GM19455 (cell line): ENCODE data around the gene ICE1.
A peak's percentile ranks its signal among the peaks of the same experiment; 100 is the strongest.
"Not testable (repeated sequence)": the region's sequence is repeated elsewhere in the genome, so short reads cannot be mapped to it uniquely, and the experiment has no call there.

Experiments used
- ATAC-seq: cut with Tn5 transposase; IDR thresholded peaks from one replicate; pipeline ENCODE4 v1.9.1; 2021; ENCODE audit not compliant: unreplicated experiment

The ICE1 gene, protein sequence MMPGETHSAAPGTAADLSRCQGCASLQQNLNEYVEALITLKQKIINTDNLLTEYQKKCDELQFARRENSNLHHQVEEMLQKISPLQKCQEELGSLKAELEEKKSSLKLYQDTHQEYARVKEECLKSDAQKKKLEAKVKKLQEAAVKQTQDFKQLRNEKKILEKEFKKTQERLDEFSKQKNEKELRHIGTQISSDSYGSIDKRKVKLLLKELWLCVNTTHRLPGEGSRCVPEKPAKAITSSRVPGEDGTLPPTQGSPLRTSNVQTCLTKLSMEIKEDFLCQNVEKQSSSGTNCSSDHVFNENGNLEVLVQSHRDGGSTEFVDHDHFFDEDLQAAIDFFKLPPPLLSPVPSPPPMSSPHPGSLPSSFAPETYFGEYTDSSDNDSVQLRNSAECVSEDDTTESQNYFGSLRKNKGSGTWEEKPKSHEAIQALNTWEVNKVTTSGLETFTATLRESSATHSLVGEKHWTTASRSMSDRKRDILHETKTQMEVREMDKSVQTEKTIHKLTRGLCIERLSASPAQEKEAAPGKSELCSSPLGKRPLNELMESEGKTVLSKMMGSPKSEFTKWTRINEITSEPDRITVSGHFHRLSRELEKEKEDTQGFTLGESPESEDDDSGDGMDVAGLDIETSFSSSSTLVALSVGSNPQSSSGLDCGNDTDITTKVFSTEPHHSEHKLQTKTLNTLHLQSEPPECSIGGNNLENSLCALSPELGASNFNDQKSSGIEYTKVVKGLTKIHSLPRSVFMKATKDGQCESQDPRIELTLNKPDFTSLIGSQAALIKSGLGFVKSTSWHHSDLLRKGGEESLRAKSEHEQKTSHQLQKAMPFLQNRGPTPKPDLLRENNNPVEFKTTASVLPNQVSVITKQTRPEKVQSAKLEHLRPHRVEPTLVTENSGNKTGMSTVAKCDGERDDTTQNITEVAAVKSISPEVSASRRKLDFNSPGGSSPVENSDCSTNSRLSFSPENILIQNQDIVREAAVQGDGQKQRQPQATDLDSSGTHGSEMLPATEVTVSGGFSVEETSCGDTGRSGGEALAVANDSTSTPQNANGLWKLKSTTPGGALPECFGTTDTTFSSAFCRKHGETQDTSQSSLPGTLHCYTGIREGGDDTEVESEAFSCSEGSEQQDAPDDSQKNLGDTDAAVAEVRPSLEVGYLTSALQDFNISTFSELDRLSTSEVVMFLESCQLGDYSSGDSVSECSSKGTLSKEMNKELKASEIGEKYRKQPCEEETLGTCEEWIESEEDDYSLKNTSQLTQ (N-terminal part only)

GRCh38 chr5:5421961-5422818, at the start of gene ICE1:
TSS of gene ICE1 (plus strand) at chr5:5422677. CDS start at chr5:5422916, 239 bp downstream.
- ATAC-seq: peak; percentile 82

DNA sequence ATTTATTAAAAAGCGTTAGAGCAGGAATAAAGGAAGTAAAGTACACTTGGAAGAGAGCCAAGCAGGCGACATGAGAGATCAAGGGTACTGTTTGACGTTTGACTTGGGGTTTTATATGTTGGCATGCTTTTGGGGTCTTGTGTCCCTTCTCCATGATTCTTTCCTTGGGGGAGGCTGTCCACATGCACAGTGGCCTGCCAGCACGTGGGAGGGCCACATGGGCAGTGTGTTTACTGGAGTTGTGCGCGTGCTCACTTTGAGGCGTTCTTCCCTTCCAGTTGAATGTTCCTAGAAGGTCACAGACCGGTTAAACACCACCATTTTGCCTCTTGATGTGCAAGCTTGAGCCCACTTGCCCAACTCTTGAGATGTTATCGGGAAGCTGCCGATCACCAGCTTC, 49.5 kb upstream of the ICE1 start:
- ATAC-seq: no peak

GRCh38 chr5:5373351-5373989, 49.0 kb upstream of the ICE1 start:
- ATAC-seq: no peak

DNA sequence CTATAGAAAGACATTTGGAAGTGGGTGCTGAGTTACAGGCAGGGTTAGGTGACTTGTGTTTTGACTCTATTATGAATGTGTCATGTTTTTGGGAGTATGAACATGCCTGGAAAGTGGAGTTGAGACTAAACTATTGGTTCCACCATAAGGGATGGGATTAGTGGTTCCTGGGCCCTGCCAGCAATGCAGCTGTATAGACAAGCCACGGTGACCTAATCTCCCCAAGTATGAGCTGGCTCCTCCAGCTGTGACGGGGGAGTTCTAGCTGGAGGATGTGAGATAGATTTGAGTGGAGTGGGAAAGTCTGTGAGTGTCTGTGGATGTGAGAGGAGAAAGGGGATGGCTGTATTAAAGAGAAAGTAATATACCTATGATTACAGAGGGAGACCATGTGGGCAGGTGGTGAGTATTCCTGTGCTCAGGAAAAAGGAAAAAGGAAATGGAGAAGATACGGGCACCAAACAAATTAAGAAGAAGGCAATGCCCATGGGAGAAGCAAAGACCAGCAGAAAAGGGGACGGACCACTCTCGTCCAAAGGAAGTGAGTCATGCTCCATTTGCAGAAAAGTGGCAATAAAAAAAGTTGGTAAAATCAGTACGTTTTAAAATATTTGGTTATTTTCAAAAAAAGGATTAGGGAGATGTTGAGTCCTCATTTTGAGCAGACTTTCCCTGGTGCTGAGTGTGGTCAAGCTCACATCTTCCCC, 48.3 kb upstream of the ICE1 start:
- no peak for ATAC-seq

DNA sequence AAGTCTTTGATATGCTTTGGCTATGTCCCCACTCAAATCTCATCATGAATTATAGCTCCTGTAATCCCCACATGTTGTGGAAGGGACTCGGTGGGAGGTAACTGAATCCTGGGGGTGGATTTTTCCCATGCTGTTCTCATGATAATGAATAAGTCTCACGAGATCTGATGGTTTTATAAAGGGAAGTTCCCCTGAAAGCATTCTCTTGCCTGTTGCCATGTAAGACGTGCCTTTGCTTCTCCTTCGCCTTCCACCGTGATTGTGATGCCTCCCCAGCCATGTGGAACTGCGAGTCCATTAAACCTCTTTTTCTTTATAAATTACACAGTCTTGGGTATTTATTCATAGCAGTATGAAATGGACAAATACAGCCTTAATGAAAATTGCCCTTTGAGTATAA, 44.7 kb upstream of the ICE1 start:
- no peak for ATAC-seq

DNA sequence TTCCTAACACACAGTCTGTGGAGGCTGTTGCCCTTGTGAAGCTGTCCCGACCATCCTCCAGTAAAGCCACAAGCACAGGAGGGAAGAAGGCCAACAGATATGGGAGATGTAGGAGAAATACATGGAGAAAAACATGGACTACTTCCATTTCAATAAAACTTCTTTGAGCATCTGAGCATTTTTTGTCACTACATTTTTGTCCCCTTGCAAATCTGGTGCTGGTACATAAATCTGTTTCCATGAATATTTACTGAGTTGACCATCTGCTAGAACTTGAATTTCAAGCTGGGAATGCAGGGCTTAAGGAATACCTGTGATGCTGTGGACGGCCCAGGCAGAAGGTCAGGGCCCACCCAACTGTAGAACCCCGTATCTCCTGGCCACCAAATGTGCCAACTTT, 43.9 kb upstream of the ICE1 start:
- no peak for ATAC-seq

- no peak for ATAC-seq
Measured at GRCh38 chr5:5380298-5380697, 42.2 kb upstream of the ICE1 start.

- no peak for ATAC-seq
Measured at GRCh38 chr5:5381310-5381913, 41.1 kb upstream of the ICE1 start.

DNA sequence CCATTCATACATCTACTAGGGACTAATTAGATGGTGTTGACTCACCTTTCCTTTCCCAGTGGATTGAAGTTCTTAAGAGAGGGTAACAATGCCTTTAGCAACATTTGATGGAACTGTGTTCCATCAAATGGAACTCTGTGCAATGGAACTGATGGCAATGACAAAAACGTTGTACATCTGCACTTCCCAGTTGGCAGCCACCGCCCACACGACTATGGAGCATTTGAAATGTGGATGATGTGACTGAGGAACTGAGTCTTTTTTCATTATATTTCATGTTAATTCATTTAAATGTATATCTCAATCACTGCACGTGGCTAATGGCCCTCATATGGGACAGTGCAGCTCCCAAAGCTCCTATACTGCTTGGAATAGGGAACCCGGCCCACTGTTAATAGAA, 39.0 kb upstream of the ICE1 start:
- no peak for ATAC-seq

DNA sequence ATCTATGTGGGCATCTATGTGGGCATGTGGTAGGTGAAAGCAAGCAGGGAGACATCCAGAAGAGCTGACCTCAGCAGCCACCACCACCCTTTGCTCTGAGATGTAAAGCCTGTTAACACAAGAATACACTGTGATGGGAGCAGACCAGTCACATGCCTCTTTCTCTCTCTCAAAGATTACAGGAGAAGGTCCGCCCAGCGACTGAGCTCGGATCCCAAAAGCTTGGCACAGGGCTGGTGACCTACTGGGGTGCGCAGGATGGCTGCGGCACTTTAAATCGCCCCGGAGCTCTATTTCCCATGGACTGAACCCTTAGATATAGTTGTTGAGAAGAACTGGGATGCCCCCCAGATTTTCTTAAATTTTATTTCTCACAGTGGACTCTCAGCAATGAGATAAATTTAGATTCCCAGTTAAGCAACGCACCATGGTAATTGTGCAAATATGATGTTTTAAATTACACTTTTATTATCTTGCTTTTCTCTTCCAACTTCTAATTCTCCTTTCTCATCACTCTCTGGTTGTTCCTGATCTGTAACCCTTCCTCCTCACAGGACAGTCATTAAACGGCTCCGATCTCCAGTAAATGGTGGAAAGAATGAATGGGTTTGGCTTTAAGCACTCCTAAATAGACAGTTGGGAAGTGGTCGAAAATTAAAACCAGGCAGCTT, 37.7 kb upstream of the ICE1 start:
- ATAC-seq: no peak

GRCh38 chr5:5385331-5385662, 37.2 kb upstream of the ICE1 start:
- no peak for ATAC-seq

DNA sequence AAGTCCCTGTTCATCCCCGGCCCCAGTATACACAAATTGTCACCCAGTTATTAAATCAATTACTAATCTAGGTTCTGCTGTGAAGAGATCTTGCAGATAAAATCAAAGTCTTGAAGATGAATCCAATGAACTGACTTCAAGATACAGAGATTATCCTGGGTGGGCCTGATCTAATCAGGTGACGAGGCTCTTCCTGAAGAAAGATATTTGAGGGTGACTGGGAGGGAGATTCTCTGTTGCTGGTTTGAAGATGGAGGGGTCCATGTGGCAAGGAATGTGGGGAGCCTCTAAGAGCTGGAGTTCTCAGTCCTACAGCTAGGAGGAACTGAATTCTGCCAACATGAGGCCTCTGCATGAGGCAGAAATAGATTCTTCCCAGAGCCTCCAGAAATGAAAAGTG, 36.1 kb upstream of the ICE1 start:
- no peak for ATAC-seq

GRCh38 chr5:5387192-5387591, 35.3 kb upstream of the ICE1 start:
- no peak for ATAC-seq

DNA sequence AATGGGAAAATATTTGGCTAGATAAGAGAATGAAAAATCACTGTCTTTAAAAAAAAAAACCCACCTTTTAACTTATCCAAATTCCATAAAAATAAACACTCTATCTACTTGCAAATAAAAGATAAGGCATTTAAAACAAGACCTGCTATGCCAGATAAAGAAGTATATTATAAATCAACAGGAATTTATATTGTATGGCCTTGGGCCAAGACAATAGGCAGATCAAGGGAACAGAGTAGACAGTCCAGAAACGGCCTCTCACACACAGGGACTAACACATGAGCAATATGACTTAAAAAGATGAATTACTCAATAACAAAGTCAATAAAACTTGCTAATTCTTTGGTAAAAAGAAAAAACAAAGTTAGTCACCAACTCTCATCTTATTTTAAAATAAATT, 34.7 kb upstream of the ICE1 start:
- ATAC-seq: no peak

GRCh38 chr5:5390121-5390869, 32.2 kb upstream of the ICE1 start:
- not testable (repeated sequence) for ATAC-seq

- ATAC-seq: not testable (repeated sequence)
Measured at GRCh38 chr5:5392504-5392903, 30.0 kb upstream of the ICE1 start.

DNA sequence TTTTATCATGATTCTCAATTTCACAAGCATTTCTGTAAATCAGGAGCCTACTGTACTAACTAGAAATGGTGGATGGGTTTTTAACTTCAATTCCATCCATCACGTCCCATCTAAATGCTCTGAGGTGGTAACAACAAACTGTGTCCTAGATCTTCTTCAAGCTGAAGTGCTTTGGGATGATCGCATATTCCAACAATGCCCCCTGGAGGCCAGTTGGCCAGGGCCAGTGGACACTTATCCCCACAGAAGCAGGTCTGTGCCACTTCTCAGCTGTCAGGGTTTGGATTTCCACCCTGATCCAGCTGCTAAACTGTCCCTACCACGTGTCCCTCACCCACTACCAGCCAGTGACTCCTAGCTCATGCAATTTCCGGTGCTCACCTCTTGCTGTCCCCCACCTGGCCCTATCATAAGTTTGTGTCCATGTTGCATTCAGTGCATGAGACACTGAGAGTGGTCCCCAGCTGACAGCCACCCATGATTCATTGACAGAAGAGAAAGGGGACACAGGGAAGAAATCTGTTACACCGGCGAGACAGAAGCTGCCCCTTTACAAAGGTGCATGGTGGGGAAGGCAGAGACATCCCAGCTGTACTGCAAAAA, 28.0 kb upstream of the ICE1 start:
- ATAC-seq: not testable (repeated sequence)
